GM19372 (cell line): ENCODE measurements around the gene KNL1.
"Not testable (repeated sequence)": the region's sequence is repeated elsewhere in the genome, so short reads cannot be mapped to it uniquely, and the experiment has no call there.

Experiments used
- ATAC-seq: cut with Tn5 transposase; IDR thresholded peaks from one replicate; pipeline ENCODE4 v1.9.1; 2021; ENCODE audit warnings: mild to moderate bottlenecking, low read depth, moderate library complexity; ENCODE audit not compliant: unreplicated experiment

The KNL1 gene, protein sequence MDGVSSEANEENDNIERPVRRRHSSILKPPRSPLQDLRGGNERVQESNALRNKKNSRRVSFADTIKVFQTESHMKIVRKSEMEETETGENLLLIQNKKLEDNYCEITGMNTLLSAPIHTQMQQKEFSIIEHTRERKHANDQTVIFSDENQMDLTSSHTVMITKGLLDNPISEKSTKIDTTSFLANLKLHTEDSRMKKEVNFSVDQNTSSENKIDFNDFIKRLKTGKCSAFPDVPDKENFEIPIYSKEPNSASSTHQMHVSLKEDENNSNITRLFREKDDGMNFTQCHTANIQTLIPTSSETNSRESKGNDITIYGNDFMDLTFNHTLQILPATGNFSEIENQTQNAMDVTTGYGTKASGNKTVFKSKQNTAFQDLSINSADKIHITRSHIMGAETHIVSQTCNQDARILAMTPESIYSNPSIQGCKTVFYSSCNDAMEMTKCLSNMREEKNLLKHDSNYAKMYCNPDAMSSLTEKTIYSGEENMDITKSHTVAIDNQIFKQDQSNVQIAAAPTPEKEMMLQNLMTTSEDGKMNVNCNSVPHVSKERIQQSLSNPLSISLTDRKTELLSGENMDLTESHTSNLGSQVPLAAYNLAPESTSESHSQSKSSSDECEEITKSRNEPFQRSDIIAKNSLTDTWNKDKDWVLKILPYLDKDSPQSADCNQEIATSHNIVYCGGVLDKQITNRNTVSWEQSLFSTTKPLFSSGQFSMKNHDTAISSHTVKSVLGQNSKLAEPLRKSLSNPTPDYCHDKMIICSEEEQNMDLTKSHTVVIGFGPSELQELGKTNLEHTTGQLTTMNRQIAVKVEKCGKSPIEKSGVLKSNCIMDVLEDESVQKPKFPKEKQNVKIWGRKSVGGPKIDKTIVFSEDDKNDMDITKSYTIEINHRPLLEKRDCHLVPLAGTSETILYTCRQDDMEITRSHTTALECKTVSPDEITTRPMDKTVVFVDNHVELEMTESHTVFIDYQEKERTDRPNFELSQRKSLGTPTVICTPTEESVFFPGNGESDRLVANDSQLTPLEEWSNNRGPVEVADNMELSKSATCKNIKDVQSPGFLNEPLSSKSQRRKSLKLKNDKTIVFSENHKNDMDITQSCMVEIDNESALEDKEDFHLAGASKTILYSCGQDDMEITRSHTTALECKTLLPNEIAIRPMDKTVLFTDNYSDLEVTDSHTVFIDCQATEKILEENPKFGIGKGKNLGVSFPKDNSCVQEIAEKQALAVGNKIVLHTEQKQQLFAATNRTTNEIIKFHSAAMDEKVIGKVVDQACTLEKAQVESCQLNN (N-terminal part only)

GRCh38 chr15:40593588-40594428, at the start of gene KNL1:
TSS of gene KNL1 (plus strand) at chr15:40594249. CDS start at chr15:40602932, 8,683 bp downstream.
- ATAC-seq = peak; percentile 57

DNA sequence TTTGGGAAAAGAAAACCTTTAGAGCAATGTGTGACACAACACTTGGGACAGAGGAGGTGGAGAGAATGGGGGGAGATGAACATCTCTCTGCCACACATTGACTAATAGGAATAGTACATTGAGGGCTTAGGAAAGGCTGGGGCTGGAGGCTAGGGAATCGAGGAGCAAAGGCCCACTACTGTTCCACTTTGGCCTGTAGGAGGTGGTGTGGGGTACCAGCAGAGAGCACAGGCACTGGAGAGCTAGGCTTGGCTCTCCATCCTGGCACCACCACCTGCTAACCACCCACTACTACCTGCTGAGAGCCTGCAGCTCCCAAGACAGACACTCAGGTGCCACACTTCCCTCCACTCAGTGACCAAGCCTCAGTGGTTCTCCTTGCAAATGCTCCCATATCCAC, 48.6 kb upstream of the KNL1 start:
- ATAC-seq = no peak

DNA sequence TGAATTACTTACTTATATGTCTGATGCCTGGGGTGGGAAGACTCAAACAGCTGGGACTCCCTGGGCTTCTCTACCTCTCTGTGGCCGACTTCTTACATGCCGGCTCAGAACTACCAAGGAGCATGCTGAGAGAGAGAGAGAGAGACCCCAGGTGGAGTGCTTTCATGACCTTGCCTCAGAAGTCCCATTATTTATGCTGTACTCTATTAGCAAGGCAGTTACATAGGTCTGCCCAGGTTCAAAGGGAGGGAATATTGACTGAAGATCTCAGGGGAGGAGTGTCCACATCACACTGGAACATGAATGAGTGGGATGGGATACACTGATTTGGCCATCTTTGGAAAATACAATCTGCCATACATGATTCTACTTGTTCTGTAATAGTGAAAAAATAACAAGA, 45.4 kb upstream of the KNL1 start:
- no peak for ATAC-seq

GRCh38 chr15:40549894-40550293, 44.2 kb upstream of the KNL1 start:
- no peak for ATAC-seq

DNA sequence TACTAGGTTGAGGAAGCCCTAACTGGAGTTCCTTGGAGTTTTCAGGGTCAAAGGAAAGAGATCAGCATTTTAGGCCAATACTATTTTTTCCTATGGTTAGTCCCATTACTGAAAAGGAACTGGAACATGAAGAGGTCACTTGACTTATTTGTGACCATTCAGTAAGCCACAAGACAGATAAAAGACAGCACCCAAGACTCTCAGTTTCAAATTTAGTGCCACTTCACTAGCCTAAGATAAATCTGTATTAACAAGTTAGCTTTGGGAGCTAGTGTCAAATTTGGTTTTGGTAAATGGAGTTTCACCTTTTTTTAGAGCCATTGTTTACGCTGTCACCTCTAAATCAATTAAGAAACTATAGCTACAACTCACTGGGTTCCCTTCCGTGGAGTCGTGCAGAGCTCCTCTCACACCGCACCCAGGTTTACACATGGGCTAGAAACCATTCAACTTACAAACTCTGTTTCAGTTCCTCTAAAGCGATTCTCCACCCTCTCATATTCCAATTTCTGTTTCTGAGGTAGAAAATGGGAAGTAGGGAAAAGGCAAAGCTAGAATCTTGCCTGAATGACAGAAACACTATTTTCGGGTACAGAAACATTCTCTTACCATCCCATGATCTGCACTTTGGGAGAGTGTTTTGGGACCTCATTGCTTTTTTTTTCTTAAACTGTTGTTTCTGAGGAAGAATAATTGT, 43.6 kb upstream of the KNL1 start:
- ATAC-seq = peak; percentile 76

GRCh38 chr15:40554161-40554525, 39.9 kb upstream of the KNL1 start:
- no peak for ATAC-seq

- ATAC-seq = no peak
These were observed 38.2 kb upstream of the KNL1 start for GRCh38 chr15:40555876-40556275.

- no peak for ATAC-seq
These were observed 34.9 kb upstream of the KNL1 start for GRCh38 chr15:40558952-40559742.

DNA sequence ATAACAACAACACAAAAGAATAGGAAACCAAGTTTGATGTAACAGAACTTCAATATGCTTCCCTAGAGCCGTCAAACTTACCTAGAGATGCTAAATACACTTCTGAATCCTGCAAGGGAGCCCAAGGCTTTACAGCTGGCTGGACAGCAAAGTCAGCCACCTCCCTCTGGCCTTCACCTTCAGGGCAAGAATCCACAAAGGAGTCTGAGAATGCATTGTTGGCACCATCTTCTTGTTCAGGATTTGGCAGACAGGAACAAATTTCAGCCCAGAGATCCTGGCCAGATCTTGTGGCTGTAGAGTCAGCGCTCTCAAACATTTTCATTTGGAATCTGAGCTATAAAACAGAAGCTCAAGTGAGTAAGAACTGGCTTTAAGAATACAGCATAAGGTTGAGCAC, 31.4 kb upstream of the KNL1 start:
- no peak for ATAC-seq

- ATAC-seq = no peak
These were observed 30.6 kb upstream of the KNL1 start for GRCh38 chr15:40563426-40563825.

DNA sequence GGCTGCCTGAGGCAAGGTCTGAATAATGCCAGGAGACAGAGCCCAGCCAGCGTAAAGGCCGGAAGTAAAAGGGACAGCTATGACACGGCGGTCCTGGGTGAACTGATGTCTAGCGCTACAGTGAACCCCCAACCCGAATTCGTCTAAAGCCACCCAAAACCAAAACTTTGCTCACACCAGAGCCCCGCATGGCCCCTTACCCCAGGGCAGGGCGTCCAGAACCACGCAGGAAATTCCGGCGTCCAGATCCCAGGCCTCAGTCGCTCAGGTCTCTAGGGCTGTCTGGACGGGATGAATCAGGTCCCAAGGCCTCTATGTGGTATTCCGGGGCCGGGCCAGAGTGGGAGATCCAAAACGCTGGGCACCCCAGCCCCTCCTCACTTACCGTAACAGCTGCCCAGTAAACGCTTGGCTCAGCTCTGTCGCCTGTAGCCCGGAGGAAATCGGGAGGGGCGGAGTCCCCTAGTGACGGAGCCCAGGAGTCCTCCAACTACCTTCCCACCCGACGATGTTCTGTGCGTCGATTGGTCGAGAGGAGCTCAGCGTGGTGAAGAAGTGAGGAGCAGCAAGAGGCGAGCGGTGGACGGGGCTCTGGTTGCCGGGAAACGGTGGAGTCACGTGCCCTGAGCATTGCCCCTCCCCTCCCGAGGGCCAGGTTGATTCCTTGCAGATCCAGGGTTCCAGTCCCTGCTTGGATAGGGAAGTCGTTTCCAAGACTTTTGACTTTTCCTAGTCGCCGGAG, 29.3 kb upstream of the KNL1 start, which contains the start of gene CCDC32:
Gene CCDC32, minus strand, starts transcription at position 452 of the 742 bp plus-strand sequence. CDS start 2,027 bp downstream, outside the sequence.
- ATAC-seq = peak; percentile 93

DNA sequence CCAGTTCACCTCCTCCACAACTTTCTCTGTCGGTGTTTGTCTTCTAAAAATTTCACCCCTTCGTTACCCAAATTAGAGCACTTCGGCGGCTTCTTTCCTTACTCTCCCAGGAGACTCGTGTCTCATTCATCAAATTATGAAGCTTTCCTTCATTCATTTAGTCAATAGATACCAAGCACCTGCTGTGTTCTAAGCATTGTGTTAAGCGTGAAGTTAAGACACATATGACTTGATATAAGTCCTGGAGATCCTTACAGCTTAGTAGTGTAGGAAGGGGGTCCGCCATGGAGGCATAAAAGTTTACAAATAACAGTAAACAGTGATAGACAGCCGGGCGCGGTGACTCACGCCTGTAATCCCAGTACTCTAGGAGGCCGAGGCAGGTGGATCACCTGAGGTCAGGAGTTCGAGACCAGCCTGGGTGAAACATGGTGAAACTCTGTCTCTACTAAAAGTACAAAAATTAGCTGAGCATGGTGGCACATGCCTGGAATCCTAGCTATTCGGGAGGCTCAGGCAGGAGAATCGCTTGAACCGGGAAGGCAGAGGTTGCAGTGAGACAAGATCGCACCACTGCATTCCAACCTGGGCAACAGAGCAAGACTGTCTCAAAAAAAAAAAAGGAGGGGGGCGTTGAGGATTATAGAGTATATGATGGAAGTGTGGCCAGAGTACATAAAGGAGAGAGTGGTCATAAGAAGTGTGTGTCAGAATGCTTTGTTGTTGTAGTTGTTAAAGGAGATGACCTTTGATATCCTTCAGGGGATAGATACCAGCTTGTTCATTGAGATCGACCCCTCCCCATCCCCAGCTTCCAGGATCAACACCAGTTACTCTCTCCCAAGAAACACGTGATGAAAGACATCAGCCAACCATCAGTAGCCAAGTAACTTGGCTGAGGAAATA, 28.5 kb upstream of the KNL1 start:
- ATAC-seq = no peak

- ATAC-seq = no peak
These were observed 26.9 kb upstream of the KNL1 start for GRCh38 chr15:40567111-40567510.

GRCh38 chr15:40569129-40569953, 24.7 kb upstream of the KNL1 start, which contains the start of gene RPUSD2:
TSS of gene RPUSD2 (plus strand) at chr15:40569299. CDS start at chr15:40569338, 39 bp downstream.
- ATAC-seq = peak; percentile 50

- no peak for ATAC-seq
These were observed 18.9 kb upstream of the KNL1 start for GRCh38 chr15:40575113-40575512.

GRCh38 chr15:40576914-40577313, 17.1 kb upstream of the KNL1 start:
- ATAC-seq = not testable (repeated sequence)
